Liver (tissue), 9 donors: ENCODE measurements around the gene NLGN1. TPM values are rescaled to one million over a fixed set of nuclear protein-coding genes. Genes with fewer than 3 reads are reported as not detected.

ENCODE experiments used
- DNase-seq: peaks from one replicate; pipeline ENCODE4 v3.0.0-alpha.2; 2017; ENCODE audit warnings: low spot score
- H3K27ac ChIP-seq, 2 donors: one replicate each; pipeline ENCODE4 v1.7.0; 2013; ENCODE audit warnings: inconsistent platforms in 2 of 2, low read length in 2 of 2, control low read depth in 1 of 2, low read depth in 1 of 2, mild to moderate bottlenecking in 1 of 2
- H3K27me3 ChIP-seq, 4 donors: one replicate each; pipeline versions ENCODE4 v1.6.1 to v1.7.0; 2013; ENCODE audit warnings: low read length in 3 of 4, inconsistent platforms in 1 of 4, mild to moderate bottlenecking in 1 of 4, moderate library complexity in 1 of 4; ENCODE audit not compliant: control insufficient read depth in 4 of 4, insufficient read depth in 4 of 4
- H3K36me3 ChIP-seq, 4 donors: one replicate each; pipeline versions ENCODE4 v1.6.1 to v1.7.0; 2013; ENCODE audit warnings: low read length in 3 of 4, mild to moderate bottlenecking in 3 of 4, low read depth in 1 of 4, moderate library complexity in 1 of 4; ENCODE audit not compliant: control insufficient read depth in 4 of 4, insufficient read depth in 3 of 4
- H3K4me1 ChIP-seq, 4 donors: one replicate each; pipeline versions ENCODE4 v1.6.1 to v1.7.0; 2013; ENCODE audit warnings: low read length in 3 of 4, mild to moderate bottlenecking in 3 of 4, moderate library complexity in 1 of 4; ENCODE audit not compliant: control insufficient read depth in 4 of 4, insufficient read depth in 4 of 4
- H3K4me3 ChIP-seq, 3 donors: one replicate each; pipeline versions ENCODE4 v1.6.1 to v1.7.0; 2013; ENCODE audit warnings: low read length in 3 of 3, control low read depth in 1 of 3, low read depth in 1 of 3, mild to moderate bottlenecking in 1 of 3
- H3K9ac ChIP-seq, 2 donors: one replicate each; pipeline ENCODE4 v1.7.0; 2013; ENCODE audit warnings: low read length in 2 of 2, mild to moderate bottlenecking in 2 of 2, moderate library complexity in 2 of 2, control low read depth in 1 of 2, low read depth in 1 of 2
- H3K9me3 ChIP-seq, 4 donors: one replicate each; pipeline versions ENCODE4 v1.6.1 to v1.7.0; 2013; ENCODE audit warnings: low read length in 3 of 4; ENCODE audit not compliant: control insufficient read depth in 4 of 4
- EGR1 ChIP-seq, 2 donors: IDR thresholded peaks; 2 replicates each; pipeline ENCODE4 v1.6.1; 2016 to 2018; ENCODE audit warnings: antibody characterized with exemption in 2 of 2, low read depth in 2 of 2
- FOXA1 ChIP-seq: IDR thresholded peaks from 2 replicates; pipeline ENCODE4 v1.6.1; 2016; ENCODE audit warnings: antibody characterized with exemption
- FOXA2 ChIP-seq: IDR thresholded peaks from 2 replicates; pipeline ENCODE4 v1.6.1; 2016; ENCODE audit warnings: antibody characterized with exemption
- GABPA ChIP-seq, 2 donors: IDR thresholded peaks in 1 of 2; conservative IDR thresholded peaks in 1 of 2; 2 replicates each; pipeline ENCODE4 v1.6.1; 2016; ENCODE audit warnings: antibody characterized with exemption in 2 of 2, mild to moderate bottlenecking in 1 of 2, moderate library complexity in 1 of 2
- HNF4A ChIP-seq, 2 donors: conservative IDR thresholded peaks; 2 replicates each; pipeline ENCODE4 v1.6.1; 2016; ENCODE audit warnings: antibody characterized with exemption in 2 of 2, mild to moderate bottlenecking in 2 of 2
- HNF4G ChIP-seq: IDR thresholded peaks from 2 replicates; pipeline ENCODE4 v1.6.1; 2016; ENCODE audit warnings: antibody characterized with exemption
- JUND ChIP-seq, 2 donors: IDR thresholded peaks; 2 replicates each; pipeline ENCODE4 v1.6.1; 2016; ENCODE audit warnings: antibody characterized with exemption in 2 of 2
- NR2F2 ChIP-seq: IDR thresholded peaks from 2 replicates; pipeline ENCODE4 v1.6.1; 2016; ENCODE audit warnings: antibody characterized with exemption
- RAD21 ChIP-seq, 2 donors: IDR thresholded peaks; 2 replicates each; pipeline ENCODE4 v1.6.1; 2016; ENCODE audit warnings: antibody characterized with exemption in 2 of 2, mild to moderate bottlenecking in 2 of 2
- RXRA ChIP-seq, 2 donors: IDR thresholded peaks; 2 replicates each; pipeline ENCODE4 v1.6.1; 2017 to 2018; ENCODE audit warnings: antibody characterized with exemption in 2 of 2, mild to moderate bottlenecking in 1 of 2
- TAF1 ChIP-seq: conservative IDR thresholded peaks from 2 replicates; pipeline ENCODE4 v1.6.1; 2016; ENCODE audit warnings: antibody characterized with exemption, mild to moderate bottlenecking
- WGBS: extraction: QIAGEN DNeasy Blood & Tissue Kit; methylation state at CpG from one replicate; pipeline ENCODE4 v1.1.7; 2013; 5-methylcytosine and 5-hydroxymethylcytosine counted together
- polyA plus RNA-seq, 2 donors: library from polyadenylated mRNA; stranded (reverse) in 1 of 2; unstranded in 1 of 2; fragments of 200-250 nt in 1 of 2; fragments of >200 nt in 1 of 2; fragmentation: Nextera tagmentation in 1 of 2; extraction: Ambion mirVana in 1 of 2; gene quantifications; one replicate each; pipeline versions ENCODE4 v1.2.1 to v1.2.3, GENCODE V29; 2013 to 2015
- total RNA-seq, 2 donors: library from RNA; depleted of rRNA; stranded (reverse); fragments of >200 nt; gene quantifications; one replicate each; pipeline ENCODE4 v1.2.3, GENCODE V29; 2014
- TF ChIP-seq, protein P1 (sequence below): IDR thresholded peaks from 2 replicates; pipeline ENCODE4 v1.6.1; 2016; ENCODE audit warnings: antibody characterized with exemption
- TF ChIP-seq, protein P2 (sequence below): IDR thresholded peaks from 2 replicates; pipeline ENCODE4 v1.6.1; 2016; ENCODE audit warnings: antibody characterized with exemption
- TF ChIP-seq, protein P3 (sequence below): fragments of 150-350 bp; IDR thresholded peaks from 2 replicates; pipeline ENCODE4 v1.5.1; 2017; ENCODE audit warnings: improper control_type of control experiment, low read depth, low read length; ENCODE audit not compliant: missing input control
- TF ChIP-seq, protein P4 (sequence below): IDR thresholded peaks from 2 replicates; pipeline ENCODE4 v1.6.1; 2016; ENCODE audit warnings: antibody characterized with exemption
- donor health status: healthy.
- donor health status: healthy.
- donor health status: healthy.
- donor health status: healthy.
- donor health status: healthy.

The NLGN1 gene
- total and polyA plus RNA-seq, 4 donors, result 0.02 to 0.67 (median 0.37) TPM; not detected in 1

DNA sequence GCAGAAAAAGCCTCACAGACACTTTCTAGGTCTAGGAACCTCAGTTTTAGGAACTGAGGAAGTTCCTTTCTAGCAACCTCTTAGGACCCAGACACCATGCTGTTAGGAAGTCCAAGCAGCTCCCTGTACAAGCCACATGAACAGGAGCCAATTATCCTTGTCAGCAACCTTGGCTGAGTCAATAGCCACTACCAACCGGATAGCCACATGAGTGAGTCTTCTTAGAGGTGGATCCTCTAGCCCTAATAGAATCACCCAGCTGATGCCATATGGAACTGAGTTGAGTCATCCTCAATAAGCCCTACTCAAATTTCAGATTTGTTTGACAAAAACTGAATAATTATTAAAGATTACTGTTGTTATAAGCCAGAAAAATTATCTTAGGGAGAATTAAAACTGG is 256.2 kb downstream of the NLGN1 start:
- Histone ChIP-seq H3K36me3 (no peaks in the 10 kb centered on the region), H3K9me3 (peaks cover 0 to 4% (median 2%) of the 10 kb centered on the region in 4 donors), H3K27ac (no peak overlapping the region), H3K27me3 (no peaks in the 10 kb centered on the region), H3K4me3 (no peak overlapping the region), H3K4me1 (no peaks in the 10 kb centered on the region), H3K9ac (no peak overlapping the region)
- 84% methylated on average over 1 of the region's 1 CpG for WGBS
- no peak for DNase-seq
- TF ChIP-seq HNF4A (conservative IDR thresholded peaks at IDR 0.05) (no peak), NR2F2 (no peak), FOXA2 (no peak)

DNA sequence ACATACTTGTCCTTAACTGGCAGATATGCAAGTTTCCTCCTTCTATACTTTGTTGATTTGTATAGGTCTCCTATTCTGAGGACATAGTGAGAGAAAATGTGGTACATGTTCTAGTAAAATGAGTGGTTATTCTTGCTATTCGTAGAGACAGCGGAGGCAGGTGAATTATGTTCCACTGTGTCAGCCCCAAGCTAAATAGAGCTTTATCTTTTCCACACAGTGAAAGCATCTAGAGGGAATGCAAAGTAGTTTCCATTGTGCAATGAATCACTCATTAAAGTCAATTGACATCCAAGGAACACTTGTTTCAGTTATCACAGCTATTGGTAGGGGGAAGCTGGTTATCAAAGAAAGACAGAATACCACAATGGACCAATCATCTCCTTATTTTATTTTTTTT is 262.4 kb downstream of the NLGN1 start:
- no peak for DNase-seq
- Histone ChIP-seq H3K36me3 (no peaks in the 10 kb centered on the region), H3K27ac (no peak overlapping the region), H3K4me3 (no peak overlapping the region), H3K27me3 (no peaks in the 10 kb centered on the region), H3K4me1 (no peaks in the 10 kb centered on the region), H3K9ac (no peak overlapping the region), H3K9me3 (no peaks in the 10 kb centered on the region)
- WGBS, result 46% methylated on average over 2 of the region's 2 CpGs
- TF ChIP-seq HNF4G (no peak), RAD21 (IDR thresholded peaks at IDR 0.05) (no peak), TAF1 (no peak), JUND (IDR thresholded peaks at IDR 0.05) (no peak), GABPA (IDR thresholded peaks at IDR 0.05 in 1 of 2, conservative IDR thresholded peaks at IDR 0.05 in 1 of 2) (no peak)
- TF ChIP-seq, protein P1, sequence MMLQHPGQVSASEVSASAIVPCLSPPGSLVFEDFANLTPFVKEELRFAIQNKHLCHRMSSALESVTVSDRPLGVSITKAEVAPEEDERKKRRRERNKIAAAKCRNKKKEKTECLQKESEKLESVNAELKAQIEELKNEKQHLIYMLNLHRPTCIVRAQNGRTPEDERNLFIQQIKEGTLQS, result no peak

DNA sequence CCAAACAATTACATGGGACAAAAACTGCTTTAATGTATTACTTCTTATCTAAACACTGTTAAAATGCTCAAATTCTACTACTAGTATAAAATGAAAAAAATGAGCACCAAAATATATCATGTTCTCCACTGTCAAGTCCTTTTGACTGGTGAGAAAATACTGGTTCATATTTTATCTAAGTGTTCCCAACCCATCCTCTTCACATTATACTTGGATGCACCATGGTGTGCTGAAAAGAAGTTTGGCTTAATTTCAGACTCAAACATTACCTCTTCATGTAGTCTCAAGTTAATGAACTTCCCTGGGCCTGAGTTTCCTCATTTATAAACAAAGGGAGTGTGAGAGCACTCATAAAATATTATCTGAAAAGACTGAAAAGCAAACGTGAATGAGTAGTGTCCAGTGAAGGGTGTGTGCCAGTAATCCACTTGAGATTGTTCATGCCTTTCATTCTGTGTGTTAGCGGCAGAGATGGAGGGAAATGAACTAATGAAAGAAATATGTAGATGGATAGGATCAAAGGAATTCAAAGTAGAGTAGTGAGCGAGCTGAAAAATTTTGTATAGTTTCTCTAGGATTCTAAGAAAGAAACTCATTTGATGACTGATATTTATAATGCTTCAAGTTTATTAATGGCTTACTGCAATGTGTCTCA is 263.2 kb downstream of the NLGN1 start:
- Histone ChIP-seq H3K27me3 (no peaks in the 10 kb centered on the region), H3K9ac (no peak overlapping the region), H3K9me3 (no peaks in the 10 kb centered on the region), H3K4me1 (no peaks in the 10 kb centered on the region), H3K27ac (no peak overlapping the region), H3K4me3 (no peak overlapping the region), H3K36me3 (no peaks in the 10 kb centered on the region)
- DNase-seq, result no peak
- 65% methylated on average over 3 of the region's 3 CpGs for WGBS
- TF ChIP-seq RXRA (IDR thresholded peaks at IDR 0.05), result no peak
- no peak for TF ChIP-seq TAF1
- TF ChIP-seq EGR1 (IDR thresholded peaks at IDR 0.05; ENCODE audit: low read depth in 2 of 2), result no peak
- no peak for TF ChIP-seq FOXA2
- TF ChIP-seq, protein P2, sequence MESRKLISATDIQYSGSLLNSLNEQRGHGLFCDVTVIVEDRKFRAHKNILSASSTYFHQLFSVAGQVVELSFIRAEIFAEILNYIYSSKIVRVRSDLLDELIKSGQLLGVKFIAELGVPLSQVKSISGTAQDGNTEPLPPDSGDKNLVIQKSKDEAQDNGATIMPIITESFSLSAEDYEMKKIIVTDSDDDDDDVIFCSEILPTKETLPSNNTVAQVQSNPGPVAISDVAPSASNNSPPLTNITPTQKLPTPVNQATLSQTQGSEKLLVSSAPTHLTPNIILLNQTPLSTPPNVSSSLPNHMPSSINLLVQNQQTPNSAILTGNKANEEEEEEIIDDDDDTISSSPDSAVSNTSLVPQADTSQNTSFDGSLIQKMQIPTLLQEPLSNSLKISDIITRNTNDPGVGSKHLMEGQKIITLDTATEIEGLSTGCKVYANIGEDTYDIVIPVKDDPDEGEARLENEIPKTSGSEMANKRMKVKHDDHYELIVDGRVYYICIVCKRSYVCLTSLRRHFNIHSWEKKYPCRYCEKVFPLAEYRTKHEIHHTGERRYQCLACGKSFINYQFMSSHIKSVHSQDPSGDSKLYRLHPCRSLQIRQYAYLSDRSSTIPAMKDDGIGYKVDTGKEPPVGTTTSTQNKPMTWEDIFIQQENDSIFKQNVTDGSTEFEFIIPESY, result no peak
- no peak for TF ChIP-seq NR2F2
- no peak for TF ChIP-seq HNF4A (conservative IDR thresholded peaks at IDR 0.05)
- TF ChIP-seq FOXA1, result no peak
- TF ChIP-seq, protein P3, sequence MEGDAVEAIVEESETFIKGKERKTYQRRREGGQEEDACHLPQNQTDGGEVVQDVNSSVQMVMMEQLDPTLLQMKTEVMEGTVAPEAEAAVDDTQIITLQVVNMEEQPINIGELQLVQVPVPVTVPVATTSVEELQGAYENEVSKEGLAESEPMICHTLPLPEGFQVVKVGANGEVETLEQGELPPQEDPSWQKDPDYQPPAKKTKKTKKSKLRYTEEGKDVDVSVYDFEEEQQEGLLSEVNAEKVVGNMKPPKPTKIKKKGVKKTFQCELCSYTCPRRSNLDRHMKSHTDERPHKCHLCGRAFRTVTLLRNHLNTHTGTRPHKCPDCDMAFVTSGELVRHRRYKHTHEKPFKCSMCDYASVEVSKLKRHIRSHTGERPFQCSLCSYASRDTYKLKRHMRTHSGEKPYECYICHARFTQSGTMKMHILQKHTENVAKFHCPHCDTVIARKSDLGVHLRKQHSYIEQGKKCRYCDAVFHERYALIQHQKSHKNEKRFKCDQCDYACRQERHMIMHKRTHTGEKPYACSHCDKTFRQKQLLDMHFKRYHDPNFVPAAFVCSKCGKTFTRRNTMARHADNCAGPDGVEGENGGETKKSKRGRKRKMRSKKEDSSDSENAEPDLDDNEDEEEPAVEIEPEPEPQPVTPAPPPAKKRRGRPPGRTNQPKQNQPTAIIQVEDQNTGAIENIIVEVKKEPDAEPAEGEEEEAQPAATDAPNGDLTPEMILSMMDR, result no peak
- TF ChIP-seq, protein P4, sequence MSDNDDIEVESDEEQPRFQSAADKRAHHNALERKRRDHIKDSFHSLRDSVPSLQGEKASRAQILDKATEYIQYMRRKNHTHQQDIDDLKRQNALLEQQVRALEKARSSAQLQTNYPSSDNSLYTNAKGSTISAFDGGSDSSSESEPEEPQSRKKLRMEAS, result no peak
- no peak for TF ChIP-seq RAD21 (IDR thresholded peaks at IDR 0.05)
